Activated T-cell treated with anti-CD3 and anti-CD28 coated beads, Interleukin-2, amount 50 U/mL, for 1 hour (primary cell): ENCODE data around the gene CSF1R.

Source experiments
- DNase-seq: peaks from one replicate; pipeline ENCODE4 v3.0.0-alpha.2; 2020

Gene CSF1R

GRCh38 chr5:150120617-150121447, 34.5 kb upstream of the CSF1R start:
- no peak for DNase-seq

DNA sequence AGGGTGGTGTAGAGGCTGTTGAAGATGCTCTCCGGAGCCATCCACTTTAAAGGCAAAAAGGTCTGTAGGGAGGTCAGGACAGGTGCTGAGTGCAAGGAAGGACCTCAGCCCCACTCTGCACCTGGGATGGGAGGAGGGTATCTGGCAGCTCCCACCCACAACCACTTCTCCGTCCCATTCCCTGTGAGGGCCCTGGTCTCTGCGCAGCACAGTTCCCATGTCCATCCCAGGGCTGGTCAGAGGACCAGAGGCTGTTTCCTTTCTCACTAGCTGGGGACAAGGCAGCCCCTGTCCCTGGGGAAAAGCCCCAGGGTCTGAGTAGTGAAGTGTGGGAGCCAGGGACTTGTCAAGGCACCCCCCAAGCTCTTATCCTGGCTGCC, 33.7 kb upstream of the CSF1R start:
- DNase-seq, result no peak

DNA sequence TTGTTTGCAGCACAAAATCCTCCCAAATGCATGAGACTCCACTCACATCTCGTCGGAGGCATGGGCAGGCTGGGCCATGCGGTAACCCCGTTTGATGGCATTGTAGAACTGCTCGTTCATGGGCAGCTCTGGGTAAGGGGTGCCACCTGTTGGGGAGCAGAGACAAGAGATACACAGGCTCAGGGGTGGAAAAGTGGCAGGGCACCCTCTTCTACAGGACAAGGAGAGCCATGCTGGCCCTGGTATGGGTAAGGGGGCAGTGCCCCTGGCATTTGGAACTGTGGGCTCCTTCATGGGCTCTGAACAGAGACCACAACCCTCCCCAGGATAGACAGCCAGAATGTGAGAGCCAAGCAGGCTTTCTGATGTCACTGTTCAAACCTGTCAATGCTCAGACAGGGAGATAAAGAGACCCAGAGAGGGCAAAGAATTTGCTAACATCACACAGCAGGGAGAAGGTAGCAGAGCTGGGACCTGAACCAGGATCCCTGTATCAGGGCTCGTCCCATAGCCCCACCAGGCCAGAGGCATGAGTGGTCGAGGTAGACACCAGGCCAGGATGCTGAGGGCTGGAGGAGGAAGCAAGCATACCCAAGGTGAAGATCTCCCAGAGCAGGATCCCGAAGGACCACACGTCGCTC, 33.2 kb upstream of the CSF1R start:
- no peak for DNase-seq

DNA sequence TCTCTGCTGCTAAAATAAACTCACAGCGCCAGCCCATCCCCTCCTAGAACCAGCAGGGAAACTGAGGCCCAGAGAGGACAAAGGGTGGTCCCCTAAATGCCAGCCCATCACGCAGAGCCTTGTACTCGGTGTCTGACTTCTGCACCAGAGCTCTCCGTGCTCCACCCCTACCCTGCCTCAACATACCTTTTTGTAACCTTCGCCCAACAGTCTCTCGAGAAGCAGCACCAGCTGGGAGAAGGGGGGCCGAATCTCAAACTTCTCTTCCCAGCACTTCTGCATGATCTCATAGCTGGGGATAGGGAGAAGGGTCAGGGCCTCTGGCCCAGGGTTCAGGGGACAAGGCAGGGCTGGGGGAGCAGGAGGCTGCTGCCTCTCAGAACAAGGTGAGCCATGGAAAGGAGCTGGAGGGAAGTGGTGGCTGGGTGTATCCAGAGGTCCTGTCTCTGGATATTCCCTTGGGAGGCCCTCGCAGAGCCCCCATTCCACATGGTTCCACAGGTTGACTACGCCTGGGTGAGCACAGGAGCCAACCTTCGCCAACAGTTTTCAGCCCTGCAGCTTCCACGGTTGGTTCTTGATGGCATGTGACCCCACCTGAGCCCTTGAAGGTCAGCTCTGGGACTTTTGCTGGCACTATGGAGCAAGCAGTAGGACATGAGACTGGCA, 32.3 kb upstream of the CSF1R start:
- no peak for DNase-seq

DNA sequence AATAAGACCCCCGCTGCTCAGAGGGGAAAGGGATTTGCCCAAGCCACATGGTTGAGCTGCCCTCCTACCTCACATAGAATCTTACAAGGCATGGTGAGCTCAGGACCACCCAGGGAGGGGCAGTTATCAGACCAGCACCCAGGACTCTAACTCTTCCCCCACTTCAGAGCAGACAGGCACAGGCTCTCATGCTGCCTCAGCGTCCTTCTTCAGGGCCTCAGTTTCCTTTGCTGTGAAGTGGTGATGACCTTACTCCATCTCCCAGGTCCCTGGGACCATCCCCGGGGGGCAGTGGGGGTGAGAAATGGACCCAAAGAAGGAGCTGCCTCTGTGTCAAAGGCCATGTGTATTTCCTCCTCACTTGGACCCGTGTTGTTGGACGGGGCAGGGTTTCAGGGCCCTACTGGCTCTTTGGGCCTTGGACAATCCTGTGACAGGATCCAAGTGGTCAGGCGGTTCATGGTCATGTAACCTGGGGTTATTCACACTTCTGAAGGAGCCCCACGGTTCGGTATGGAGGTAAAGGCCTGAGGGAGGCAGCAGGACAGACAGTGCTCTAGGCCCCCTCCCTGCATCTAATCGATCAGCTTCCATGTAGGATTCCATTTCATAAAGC, 31.7 kb upstream of the CSF1R start:
- DNase-seq, result no peak

DNA sequence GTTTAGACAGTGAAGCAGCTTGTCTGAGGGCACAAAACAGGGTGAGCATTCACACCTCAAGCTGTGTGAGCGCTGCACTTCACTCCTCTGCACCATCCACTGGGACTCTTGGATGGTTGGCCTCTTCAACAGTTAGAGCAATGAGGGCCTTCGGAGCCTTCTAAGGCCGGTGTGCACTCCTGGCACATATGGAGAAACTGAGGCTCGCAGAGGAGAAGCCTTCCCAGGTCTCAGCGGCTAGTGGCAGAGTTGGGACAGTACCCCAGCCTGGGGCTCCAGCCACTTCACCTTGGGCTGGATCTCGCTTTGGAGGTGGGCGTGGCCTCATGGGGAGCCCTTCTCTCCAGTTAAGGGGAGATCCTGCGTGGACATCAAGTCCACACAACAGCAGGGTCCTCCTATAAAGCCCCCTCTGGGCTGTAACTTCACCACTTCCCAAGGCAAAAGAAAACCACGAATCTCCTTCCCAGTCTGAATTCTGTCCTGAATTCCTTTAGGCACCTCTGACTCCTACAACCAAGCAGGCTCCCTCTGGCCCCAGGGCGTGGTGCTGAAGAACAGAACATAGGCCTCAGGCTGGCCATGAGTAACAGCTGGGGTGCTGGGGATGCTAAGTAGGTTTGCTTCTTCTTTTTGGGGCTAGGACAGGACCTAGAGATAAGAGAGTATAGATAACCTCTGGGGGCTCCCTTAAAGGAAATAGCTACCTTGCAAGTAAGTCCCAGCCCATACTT, 30.5 kb upstream of the CSF1R start:
- no peak for DNase-seq

DNA sequence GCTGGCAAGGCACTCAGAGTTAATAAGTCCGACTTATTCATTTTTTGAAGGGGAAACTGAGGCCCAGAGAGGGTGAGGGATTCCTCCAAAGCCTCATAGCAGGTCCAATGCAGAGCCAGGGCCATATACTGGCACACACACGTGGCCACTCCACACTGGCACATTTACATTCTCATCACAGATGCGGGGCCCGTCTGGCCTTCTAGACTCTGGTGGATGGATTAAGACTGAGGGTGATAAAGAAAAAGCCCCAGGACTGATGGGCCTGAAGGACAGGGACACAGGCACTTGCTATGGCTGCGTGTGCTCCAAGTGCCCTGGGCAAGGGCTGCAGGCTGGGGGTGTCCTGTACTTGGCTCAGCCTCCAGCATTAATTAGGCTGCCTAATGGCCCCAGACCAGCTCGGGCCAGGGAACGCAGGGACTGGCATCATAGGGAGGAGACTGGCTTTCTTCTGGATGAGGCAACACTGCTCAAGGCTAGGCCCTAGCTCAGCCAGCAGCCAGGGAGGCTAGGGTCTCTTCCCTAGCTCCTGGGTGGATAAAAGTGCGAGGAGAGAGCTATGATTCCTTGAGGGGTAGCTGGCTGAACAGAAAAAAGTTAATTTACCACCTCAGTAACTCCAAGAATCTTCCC, 28.5 kb upstream of the CSF1R start:
- no peak for DNase-seq

DNA sequence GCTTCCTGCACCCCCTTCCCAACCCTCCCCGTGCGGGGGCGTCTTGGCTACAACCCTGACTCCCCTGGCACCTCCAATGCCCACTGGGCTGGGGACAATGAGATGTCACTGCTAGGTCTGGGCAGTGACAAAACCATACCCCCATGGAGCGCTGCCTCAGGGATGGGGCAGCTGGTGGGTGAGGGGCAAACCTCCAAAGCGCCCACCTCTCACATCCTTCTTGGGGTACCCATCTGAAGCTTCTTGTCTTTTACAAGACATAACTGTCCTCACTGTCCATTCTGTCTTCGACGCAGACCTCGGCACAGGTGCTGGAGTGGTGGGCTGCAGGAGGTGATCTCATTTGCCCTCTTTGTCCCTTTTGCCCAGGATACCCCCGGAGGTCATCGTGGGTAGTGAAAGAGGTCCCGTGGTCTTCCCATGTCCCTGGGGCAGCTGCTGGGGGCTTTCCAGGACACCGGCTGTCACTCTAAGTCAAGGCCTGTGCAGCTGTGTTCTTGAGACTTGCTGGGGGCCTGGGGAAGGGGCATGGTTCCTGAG, 27.8 kb upstream of the CSF1R start:
- no peak for DNase-seq

- DNase-seq, result no peak
These were observed 26.8 kb upstream of the CSF1R start for GRCh38 chr5:150113047-150113744.

DNA sequence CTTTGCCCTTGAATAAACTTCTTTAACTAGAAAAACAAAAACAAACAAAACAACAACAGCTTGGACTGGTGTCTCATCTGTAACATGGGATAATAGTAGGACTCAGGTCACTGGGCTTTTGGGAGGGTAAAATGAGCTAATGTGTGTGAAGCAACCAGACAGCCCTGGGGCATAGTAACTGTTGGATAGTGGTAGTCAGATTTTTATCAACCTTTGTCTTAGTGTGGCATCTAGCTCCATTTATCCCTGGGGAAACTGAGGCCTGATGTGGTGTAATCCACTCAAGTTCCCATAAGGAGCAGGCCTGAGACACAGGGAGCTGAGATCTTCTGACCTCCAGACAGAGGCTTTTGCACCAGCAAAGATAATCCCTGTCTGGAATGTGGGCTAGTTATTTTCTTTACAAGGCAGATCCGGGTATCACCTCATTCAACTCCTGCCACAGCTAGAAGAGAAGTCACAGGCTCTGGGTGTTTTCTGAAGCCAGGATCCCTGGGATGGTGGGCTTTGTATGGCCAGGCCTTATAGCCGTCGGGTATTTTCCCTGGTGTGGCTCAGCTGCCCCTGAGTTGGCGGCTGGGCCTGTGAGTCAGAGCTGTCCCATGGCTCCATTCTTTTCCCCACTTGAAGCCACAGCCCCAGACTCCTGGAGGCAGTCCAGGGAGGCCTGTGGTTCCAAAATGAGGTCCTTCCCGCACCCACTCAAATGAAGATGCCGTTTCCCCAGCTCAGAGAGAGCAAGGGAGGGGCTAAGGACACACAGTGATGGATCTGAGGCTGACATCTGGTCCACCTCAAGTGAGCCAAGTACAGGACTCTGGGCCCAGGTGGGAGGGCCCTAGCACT, 26.1 kb upstream of the CSF1R start:
- DNase-seq, result no peak

DNA sequence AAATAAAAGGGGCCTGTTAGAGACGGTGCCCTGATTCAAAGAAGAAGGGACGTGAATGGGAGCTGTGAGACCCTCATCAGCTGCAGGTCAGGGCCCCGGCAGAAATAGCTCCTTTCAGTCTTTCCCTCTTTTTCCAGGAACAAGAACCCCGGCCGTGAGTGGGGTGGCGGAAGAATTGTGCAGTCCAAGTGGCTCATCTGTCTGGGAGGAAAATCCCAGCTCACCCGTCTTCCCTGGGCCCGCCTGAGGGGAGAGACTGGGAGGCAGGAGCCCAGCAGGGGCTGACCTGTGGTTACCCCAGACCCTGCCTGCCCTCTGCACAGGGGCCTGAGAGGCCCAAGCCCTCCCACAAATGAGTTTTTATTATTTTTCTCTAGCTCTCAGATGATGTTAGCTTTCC, 24.8 kb upstream of the CSF1R start:
- DNase-seq, result no peak

DNA sequence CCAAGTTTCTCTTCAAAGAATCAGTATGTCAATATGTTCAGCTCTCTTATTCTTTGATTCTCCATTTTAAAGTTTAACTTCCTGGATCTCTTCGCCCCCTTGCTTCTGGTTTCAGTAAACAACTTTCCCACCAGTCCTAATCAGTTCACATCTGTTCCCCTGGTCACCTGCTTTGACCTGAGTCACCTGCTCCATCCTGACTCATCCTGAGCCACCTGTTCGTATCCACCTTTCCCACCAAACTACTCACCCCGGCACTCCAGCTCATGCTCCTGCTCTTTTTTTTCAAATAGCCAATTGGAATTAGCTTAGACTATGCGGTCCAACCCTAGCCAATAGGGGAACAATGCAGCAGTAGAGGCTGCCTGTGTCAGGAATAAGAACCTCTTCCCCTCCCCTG, 23.6 kb upstream of the CSF1R start:
- no peak for DNase-seq

GRCh38 chr5:150108711-150109514, 22.6 kb upstream of the CSF1R start:
- DNase-seq, result no peak

GRCh38 chr5:150107909-150108447, 21.6 kb upstream of the CSF1R start:
- no peak for DNase-seq

- no peak for DNase-seq
These were observed 20.5 kb upstream of the CSF1R start for GRCh38 chr5:150106674-150107426.

GRCh38 chr5:150105928-150106615, 19.7 kb upstream of the CSF1R start:
- no peak for DNase-seq

GRCh38 chr5:150104550-150104870, 18.2 kb upstream of the CSF1R start:
- no peak for DNase-seq
